ENCODE measurements around the gene BSN.

DNA sequence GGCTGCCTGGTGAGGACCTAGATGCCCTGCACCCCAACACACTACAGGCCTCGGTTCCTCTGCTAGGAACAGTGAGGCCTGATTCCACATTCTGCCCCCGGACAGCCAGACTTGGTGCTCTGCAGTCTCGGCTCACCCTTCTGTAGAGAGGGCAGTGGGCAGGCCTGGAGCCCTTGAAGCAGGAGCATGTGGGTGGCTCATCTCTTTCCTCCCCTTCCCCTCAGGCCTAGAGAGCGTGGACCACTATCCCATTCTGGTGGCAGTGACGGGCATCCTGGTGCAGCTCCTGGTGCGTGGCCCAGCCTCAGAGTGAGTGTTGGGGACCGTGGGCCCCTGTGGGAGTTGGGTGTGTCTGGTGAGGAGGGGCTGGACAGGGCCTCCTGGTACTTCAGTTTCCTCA lies 161.9 kb downstream of the BSN start:
- TF ChIP-seq, protein P1, sequence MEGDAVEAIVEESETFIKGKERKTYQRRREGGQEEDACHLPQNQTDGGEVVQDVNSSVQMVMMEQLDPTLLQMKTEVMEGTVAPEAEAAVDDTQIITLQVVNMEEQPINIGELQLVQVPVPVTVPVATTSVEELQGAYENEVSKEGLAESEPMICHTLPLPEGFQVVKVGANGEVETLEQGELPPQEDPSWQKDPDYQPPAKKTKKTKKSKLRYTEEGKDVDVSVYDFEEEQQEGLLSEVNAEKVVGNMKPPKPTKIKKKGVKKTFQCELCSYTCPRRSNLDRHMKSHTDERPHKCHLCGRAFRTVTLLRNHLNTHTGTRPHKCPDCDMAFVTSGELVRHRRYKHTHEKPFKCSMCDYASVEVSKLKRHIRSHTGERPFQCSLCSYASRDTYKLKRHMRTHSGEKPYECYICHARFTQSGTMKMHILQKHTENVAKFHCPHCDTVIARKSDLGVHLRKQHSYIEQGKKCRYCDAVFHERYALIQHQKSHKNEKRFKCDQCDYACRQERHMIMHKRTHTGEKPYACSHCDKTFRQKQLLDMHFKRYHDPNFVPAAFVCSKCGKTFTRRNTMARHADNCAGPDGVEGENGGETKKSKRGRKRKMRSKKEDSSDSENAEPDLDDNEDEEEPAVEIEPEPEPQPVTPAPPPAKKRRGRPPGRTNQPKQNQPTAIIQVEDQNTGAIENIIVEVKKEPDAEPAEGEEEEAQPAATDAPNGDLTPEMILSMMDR (conservative IDR thresholded peaks at IDR 0.05; ENCODE audit: low read depth in 2 of 2): no peak
- TF ChIP-seq EZH2phosphoT487 (IDR thresholded peaks at IDR 0.05; ENCODE audit: unreplicated experiment): no peak
- no peak for TF ChIP-seq EZH2 (IDR thresholded peaks at IDR 0.05; ENCODE audit: low read depth, unreplicated experiment)
- no peak for TF ChIP-seq POLR2AphosphoS5 (IDR thresholded peaks at IDR 0.05; ENCODE audit: low read depth)
- TF ChIP-seq, protein P2, sequence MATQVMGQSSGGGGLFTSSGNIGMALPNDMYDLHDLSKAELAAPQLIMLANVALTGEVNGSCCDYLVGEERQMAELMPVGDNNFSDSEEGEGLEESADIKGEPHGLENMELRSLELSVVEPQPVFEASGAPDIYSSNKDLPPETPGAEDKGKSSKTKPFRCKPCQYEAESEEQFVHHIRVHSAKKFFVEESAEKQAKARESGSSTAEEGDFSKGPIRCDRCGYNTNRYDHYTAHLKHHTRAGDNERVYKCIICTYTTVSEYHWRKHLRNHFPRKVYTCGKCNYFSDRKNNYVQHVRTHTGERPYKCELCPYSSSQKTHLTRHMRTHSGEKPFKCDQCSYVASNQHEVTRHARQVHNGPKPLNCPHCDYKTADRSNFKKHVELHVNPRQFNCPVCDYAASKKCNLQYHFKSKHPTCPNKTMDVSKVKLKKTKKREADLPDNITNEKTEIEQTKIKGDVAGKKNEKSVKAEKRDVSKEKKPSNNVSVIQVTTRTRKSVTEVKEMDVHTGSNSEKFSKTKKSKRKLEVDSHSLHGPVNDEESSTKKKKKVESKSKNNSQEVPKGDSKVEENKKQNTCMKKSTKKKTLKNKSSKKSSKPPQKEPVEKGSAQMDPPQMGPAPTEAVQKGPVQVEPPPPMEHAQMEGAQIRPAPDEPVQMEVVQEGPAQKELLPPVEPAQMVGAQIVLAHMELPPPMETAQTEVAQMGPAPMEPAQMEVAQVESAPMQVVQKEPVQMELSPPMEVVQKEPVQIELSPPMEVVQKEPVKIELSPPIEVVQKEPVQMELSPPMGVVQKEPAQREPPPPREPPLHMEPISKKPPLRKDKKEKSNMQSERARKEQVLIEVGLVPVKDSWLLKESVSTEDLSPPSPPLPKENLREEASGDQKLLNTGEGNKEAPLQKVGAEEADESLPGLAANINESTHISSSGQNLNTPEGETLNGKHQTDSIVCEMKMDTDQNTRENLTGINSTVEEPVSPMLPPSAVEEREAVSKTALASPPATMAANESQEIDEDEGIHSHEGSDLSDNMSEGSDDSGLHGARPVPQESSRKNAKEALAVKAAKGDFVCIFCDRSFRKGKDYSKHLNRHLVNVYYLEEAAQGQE (IDR thresholded peaks at IDR 0.05; ENCODE audit: unreplicated experiment): no peak
- no peak for TF ChIP-seq CREB1 (CRISPR knock-in tag; IDR thresholded peaks at IDR 0.05; ENCODE audit: low read depth)
- TF ChIP-seq JUNB (IDR thresholded peaks at IDR 0.05; ENCODE audit: unreplicated experiment): no peak
